Effector CD4-positive, alpha-beta T cell (primary cell): ENCODE results near the gene PGM2L1.

Experiments
- DNase-seq: peaks from one replicate; pipeline ENCODE4 v3.0.0-alpha.2; 2020

The PGM2L1 gene

DNA sequence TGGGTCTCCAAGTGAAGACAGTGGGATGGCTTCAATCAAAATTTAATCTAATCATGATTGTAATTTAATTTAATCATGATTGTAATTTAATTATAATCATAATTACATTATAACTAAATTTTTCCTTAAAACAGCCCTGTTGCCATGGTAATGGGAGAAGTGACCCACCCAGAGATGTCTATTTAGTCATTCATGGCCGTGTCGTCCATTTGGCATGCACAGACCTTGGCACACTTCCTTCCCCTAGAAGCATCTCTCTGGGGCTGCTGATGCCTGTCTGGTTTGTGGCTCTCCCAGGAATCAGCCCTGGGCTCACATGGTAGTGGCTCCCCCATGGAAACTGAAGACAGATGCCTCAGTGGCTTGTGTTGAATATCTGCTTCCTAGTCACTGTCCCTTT lies 113.8 kb downstream of the PGM2L1 start:
- no peak for DNase-seq

DNA sequence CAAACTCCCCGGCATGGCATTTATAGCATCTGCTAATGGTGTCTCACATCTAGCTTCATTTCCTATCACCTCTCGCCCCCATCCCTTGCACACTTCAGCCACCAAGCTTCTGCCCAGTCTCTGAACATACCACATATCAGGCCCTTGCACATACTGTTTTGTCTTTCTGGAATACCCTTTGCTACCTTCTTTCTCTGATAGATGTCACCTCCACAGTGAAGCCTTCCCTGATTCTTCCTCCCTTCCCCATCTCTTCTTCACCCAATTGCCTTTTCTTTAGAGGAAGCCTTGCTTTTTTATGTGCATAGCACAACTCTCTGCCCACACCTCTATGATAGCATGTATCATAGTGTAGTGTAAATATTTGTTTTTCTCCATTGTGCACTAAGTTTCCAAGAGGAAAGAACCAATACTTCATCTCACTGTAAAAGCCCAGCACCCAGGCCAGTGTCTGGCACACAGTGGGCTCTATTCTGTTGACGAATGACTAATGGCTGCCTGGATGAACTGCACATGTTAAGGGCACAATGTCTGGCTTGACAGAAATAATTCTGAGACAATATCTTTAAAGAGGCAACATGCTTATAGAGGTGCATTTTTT lies 114.6 kb downstream of the PGM2L1 start:
- DNase-seq: no peak

GRCh38 chr11:74282914-74283371 lies 115.3 kb downstream of the PGM2L1 start:
- DNase-seq: no peak

GRCh38 chr11:74282421-74282820 lies 115.8 kb downstream of the PGM2L1 start:
- no peak for DNase-seq

DNA sequence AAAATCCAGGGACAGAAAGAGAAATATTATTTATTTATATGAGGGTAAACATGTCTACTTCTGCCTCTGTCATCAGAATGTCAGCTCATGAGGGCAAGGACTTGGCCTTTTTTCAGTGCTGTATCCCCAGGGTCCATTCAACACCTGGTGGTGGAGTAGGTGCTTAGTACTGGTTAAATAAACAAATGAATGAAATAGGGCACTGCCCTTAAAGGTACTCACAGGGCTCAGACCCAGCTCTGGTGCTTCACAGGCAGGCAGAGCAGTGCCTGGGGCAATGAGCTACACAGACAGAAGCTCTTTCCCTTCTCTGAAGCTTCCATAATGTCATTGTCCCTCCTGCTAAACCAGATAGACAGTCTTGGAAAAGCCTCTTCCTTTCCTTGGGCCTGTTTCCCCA lies 117.7 kb downstream of the PGM2L1 start:
- no peak for DNase-seq
